ENCODE results near the gene LRRC10B.
A peak's percentile ranks its signal among the peaks of the same experiment; 100 is the strongest.

The LRRC10B gene

DNA sequence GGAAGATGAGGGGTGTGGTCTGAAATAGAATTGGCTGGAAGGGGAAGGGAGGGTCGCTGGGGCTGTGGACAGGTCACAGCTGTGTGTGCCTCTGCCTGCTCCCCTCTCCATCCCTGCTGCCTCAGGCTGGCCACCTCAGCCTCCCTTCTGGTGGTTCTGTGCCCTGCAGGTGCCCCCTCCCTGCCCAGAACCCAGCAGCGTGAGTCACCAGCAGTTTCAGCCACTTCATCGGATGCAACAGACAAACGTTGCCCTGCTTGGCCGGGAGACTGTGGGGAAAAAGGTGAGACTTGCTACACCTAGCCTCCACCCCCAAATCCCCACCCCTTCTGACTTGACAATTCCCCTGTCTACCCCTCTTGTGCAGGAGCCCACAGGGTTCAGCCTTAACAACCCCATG, 21.8 kb upstream of the LRRC10B start:
- DNase-seq (ENCODE audit: low read depth, low spot score): no peak

DNA sequence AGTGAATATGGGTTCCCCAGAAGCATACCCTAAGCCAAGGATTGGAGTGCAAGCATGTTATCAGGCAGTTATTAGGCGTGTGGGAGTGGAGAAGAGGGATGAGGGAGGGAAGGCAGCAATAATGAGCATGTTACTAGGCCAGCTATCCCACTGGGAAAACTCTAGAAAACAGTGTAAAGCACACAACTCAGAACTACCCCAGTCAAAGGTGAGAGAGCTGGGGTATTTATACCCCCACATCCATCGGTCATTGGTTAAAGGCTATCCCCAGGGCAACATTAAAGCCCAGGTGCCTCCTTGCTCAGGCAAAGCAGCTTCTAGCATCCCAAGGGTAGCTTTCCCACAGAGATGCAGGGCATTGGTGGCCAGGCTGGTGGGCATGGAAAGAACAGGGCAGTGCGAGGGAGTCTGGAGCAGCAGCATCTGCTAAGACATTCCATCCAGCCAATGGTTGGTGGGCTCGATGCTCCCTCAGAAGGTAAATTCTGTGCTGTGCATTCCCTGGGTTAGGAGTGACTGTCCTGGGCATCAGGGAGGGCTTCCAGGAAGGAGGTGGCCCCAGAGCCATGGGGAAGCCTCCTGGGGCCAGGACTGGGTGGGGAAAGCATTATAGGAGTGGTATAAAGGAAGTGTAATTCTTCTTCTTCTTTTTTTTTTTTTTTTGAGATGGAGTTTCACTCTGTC, 21.1 kb upstream of the LRRC10B start:
- DNase-seq (ENCODE audit: low read depth, low spot score): no peak

DNA sequence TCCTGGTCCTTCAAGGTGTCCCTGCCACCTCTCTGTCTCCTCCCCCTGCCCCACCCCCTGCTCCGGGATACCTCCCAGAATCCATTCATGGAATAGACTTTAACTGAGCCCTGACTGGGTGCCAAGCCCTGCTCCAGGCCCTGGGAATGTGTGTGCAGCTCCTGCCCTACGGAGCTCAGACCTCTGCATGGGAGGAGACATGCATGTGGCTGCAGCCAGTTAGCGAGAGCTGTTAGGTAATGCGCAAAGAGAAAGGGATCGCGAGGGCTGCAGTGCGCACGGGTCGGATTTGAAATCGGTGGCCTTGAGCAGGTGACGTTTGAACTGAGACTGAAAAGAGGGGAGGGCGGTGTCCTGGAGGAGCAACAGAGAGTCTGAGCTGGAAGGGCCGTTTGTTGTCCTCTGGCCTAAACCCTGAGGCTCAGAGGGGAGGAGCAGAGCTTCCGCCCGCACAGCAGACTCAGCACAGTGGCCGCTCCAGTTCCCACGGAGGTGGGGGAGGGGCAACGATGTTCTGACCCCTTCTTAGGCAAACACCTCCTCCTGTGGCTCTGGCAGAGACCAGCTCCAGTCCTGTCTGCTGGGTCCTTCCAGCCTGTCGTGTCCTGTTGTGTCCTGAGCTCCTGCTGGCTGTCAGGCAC, 19.8 kb upstream of the LRRC10B start:
- no peak for DNase-seq (ENCODE audit: low read depth, low spot score)

DNA sequence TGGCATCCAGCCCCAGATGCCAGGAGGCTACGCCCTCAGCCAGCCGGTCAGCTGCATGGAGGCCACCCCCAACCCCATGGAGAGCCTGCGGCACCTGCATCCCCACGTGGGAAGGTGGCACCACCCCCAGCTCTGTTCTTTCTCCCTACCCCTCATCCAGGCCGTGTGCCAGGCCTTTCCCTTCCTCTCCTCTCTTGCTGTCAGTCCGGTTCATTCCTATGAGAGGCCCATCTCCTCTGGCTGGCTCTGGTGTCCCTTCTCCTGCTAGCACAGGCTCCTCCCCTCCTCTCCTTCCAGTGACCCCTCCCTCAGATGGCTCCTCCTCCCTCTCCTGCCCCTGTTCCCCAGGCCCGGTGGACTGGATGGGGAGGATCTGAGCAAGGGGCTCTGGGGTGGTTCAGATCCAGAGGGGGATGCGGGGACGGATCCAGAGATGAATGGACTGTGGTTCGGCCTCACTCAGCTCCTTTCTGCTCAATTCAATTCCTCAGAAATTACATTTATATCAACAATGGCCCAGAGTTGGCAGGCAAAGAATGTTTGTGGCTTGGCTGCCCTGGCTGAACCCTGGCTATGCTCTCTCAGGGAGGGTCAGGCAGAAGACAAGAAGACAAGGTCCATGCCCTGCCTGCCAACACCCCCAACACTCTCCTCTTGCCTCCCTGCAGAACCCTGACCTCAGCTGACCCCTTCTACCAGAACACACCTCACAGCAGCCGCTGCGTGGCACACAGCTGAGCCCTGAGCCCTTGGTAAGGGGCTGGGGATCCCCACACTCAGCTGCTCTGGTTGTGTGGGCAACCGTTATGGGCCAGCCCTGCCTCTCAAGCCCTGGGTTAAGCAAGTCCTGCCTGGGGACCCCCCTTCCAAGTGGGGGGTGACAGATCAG, 18.5 kb upstream of the LRRC10B start:
- no peak for DNase-seq (ENCODE audit: low read depth, low spot score)

DNA sequence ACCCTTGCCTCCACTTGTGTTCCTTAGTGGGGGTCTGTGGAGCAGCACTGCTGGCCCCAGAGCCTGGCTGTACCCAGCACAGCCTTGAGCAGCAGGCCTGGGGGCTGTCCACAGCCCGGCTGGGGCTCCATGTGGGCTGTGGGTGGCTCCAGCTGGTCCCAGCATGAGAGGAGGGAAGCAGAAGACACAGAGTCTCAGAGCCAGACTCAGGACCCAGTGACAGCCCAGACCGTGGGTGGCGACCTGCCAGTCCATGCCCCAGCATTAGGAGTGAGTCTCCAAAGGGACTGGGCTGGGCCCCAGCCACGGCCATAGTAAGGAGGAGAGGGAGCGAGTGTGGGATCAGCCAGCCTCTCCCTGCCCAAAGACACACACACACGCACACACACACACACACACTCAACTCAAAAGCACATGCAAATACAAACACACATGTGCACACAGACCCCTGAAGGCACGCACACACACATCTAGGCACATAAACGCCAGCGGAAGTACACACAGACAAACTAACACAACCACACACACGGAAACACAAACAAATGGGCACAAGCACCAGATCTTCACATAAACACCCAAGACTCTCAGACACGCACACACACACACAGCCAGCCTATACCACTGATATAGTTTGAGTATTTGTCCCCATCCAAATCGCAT, 16.7 kb upstream of the LRRC10B start:
- DNase-seq (ENCODE audit: low read depth, low spot score): no peak

DNA sequence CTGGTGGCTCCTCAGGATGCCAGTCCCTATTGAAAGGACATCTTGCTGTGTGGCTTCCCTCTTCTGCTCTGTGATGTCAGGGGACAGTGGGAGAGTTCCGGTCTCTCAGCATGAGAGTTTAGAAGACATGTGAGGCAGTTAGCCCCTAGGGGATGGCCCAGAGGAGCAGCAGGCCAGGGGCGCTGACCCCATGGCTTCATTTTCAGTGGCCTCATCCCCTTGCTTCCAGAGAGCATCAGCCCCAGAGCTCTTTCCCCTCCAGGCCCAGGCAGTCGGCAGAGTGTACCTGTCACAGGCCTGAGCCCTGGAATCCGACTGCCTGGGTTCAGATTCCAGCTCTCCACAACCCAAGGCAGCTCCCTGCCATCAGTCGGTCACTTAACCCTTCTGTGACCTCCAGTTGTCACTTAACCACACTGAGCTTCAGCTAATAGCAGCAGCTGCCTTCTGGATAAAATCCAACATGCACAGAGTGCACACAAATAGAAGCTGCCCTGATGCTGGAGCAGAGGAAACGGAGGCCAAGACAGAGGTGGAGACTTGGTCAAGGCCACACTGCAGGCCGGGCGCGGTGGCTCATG, 14.1 kb upstream of the LRRC10B start:
- no peak for DNase-seq (ENCODE audit: low read depth, low spot score)

DNA sequence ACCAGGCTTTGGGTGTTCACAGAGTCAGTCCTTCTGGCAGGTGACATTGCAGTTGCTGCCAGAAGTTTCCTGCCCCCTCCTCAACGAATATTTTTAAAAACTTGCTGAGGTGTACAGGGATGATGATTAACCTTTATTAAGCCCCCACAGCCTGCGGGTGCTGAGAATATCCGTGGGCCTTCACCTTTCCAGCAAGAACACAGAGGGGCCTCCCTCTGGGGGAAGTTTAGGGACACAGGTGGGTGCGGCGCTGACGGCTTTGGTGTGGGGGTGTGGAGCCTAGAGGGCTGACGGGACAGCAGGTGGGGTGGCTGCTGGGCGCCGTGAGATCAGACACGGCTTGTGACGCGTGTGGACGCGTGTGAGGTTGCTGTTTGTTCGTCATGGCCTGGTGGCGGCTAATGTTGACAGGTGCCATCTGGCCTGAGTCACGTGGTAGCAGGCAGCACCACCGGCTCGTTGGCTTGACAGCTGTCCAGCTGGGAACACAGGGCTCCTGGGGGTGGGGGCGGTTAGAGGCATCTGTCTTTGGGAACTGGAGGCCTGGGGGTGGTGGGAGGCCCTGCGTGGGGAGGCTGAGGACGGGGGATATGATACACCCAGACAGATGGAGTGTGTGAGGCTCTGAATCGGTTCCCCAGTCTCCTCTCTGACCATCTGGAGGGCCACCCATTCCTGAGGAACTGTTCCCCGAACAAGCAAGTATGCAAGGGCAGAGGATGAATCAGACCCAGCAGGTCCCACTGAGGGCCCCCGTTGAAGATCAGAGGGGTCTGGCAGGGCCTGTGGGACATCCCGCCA, 12.5 kb upstream of the LRRC10B start:
- no peak for DNase-seq (ENCODE audit: low read depth, low spot score)

DNA sequence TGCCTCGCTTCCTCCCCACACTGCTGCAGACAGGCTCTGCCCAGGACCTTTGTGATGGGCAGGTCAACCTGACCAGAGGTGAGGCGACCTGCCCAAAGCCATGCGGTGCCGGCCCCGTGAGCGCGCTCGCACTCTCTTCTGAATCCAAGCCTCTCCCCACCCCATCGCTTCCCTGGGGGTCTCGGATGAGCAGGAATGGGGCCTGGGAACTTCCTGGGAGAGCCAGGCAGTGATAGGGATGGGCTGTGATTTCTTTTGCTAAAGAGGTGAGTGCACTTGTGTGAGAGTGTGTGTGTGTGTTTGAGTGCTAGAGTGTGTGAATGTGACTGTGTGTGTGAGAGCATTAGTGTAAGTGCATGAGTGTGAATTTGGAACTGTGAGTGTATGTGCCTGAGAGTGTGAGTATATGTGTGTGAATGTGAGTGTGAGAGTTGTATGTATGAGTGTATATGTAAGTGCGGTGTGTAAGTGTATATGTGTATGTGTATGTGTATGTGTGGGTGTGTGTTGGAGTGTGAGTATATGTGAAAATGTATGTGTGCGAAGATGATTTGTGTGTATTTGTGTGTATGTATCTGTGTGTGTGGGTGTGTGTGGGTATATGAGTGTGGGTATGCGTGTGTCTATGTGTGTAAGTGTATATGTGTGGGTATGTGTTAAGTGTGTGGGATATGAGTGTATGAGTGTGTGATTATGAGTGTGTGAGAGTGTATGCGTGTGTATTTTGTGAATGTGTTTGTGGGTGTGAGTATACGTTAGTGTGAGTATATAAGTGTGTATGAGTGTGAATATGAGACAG, 11.7 kb upstream of the LRRC10B start:
- DNase-seq (ENCODE audit: low read depth, low spot score): no peak

DNA sequence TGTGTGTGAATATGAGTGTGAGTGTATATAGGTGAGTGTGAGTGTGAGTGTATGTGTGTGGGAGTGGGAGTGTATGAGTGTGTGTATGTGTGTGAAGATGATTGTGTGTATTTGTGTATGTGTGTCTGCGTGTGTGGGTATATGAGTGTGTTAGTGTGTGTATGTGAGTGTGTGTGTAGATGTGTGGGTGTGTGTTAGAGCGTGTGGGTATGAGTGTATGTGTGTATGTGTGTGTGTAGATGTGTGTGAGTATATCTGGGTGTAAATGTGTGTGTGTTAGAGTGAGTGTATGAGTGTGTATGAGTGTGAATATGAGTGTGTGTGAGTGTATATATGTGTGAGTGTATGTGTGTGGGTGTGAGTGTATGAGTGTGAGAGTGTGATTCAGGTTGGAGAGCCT, 11.1 kb upstream of the LRRC10B start:
- no peak for DNase-seq (ENCODE audit: low read depth, low spot score)

DNA sequence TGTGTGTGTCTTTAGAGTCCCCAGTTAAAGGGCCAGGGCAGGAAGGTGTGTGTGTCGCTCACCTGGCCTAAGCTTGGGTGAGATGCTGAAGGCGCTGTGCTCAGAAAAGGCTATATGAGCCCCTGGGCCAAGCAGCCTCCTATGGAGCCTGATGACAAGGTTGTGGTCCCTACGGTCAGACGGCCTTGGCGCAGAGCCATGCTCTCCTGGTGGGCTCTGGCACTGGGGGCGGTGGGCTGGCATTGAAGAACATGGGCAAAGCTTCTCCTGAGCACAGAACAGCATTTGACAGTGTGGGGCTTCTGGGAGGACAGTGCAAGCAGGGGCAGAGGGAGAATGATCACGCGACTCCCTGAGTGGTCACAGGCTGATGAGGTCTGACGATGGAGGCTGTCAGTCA, 10.7 kb upstream of the LRRC10B start:
- DNase-seq (ENCODE audit: low read depth, low spot score): no peak

DNA sequence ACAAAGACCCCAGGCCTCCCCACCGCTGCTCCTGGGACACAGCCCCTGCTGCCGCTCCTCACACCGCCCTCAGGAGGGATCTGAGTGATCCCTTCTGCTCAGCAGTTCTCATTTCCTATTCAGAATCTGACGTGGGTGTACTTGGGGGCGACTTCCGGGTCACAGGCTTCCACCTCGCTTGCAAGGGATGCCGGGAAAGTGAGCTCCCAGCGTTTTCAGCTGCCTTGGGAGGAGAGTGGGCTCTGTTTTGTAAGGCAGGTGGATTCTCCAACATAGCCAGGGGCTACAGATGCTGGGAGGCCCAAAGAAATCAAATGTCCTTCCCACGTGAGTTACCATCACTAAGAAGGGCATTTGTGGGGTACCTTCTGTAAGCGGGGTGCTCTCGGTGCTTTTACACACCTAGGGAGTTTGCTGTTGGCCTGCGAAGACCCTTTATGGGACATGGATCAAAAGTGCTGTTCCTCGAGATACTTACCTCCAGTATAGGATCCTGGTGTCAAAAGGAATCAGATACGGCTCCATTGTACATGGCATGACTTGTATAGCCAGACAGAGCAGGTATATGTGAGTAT, 9.7 kb upstream of the LRRC10B start:
- DNase-seq (ENCODE audit: low read depth, low spot score): no peak

DNA sequence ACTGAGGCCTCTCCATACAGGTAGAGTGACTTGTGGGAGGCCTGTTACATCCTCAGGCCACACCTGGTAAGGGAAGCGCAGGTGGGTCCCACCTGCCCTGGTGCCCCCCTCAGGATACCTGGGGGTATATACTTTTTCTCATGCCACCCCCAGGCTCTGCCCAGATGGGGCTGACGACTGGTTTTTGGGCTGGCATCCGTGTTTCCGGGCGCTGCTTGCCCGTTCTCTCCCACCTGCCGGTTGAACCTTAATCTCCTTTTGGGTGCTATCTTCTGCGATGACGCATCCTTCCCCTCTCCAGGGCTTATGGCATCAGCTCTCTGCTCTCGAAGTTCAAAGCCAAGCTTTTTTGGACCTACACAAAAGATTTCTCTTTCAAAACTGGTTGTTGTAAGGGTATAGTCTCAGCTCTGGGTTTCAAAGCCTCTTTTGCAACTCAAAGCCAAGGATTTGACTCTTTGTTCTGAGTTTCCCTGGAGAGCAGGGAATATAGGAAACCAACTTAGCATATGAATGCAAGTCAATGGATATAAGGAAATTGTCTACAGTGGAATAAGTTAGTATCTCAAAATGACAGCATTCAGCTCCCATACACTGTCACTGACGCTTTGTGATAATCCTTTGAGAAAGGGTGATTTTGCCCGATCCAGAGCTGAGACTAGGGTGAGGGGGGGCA, 8.6 kb upstream of the LRRC10B start:
- peak; percentile 88 for DNase-seq (ENCODE audit: low read depth, low spot score)

DNA sequence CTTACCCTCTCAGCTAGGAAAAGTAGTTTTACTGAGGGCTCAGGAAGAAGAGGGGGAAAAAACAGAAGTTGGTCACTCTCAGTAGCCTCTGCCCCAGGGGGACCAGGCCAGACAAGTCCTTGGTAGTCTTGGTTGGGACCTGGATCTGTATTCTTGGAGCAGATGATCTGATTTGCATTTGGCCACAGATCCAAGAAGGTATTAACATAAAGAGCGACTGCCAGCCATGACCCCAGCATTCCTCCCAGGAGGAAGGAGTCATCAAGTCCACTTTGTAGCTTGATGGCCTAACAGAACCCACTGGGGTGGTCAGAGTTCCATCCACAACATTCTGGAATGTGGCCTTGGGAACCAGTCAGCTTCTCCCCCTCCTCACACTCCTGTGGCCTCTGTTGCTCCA, 6.0 kb upstream of the LRRC10B start:
- DNase-seq (ENCODE audit: low read depth, low spot score): no peak

DNA sequence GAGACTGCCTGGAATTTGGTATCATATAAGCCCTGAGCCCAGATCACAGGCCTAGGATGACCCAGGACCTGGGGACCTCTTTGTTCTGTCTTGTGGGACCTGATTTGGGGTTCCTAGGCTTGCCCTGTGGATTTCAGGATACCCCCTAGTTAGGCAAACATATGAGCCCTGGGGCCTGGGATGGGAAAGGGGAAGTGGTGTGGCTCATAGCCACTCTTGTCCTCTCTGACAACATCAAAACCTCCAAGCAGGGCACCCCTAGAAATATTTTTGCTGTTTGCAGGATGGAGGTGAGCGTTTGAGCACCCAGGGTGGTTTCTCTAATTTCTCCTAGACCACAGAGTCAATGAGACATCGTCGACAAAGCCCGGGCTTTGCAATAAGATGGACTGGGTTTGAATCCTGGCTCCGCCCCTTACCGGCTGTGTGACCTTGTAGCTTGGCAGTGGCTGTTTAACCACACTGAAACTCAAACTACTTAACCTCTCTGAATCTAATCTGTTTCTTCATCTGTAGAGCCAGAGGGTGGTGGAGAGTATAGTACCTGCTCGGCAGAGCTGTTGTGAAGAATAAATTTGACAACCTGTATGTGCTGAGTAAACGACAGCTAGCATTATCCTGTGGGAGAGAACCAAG, 5.3 kb upstream of the LRRC10B start:
- DNase-seq (ENCODE audit: low read depth, low spot score): no peak

DNA sequence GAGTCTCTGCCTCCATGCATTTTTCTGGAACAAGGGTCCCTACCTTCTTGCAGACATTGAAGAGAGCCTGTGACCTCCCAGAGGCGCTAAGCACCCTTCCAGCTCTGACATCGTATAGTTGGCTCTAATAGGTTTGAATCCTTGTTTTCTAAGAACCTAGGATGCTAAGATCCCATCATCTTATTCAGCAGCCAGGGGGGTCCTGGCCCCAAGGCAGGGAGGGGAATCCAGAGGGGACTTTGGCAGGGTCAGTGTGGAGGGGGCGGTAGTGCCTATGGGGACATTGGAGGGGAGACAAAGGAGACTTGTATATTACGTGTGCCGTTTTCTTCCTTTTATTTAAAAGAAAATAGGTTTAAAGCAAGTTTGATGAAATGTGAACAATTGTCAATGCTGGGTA, 3.4 kb upstream of the LRRC10B start:
- DNase-seq (ENCODE audit: low read depth, low spot score): no peak

DNA sequence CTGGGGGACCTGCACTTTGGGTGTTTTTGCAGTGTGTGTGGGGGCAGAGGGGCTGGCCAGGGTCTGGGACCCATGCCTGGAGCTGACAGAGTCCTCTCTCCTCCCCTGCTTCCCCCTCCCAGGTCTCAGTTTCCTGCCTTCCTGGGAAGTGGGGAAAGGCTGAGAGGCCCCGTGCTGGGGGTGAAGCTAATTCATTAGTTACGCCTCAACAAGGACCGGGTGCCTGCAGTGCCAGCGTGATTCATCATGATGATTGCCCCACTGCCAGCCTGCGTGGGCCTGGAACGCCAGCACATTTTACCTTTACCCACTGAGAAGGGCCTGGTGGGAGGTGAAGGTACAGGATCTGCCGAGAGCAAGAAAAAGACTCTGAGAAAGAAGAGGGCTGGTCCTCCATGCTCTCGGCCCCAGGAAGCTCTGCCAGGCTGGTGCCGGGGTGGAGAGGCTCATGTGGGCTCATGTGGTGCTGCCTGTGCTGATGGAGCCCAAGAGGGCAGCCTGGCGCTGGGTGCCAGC, 2.9 kb upstream of the LRRC10B start:
- DNase-seq (ENCODE audit: low read depth, low spot score): no peak

DNA sequence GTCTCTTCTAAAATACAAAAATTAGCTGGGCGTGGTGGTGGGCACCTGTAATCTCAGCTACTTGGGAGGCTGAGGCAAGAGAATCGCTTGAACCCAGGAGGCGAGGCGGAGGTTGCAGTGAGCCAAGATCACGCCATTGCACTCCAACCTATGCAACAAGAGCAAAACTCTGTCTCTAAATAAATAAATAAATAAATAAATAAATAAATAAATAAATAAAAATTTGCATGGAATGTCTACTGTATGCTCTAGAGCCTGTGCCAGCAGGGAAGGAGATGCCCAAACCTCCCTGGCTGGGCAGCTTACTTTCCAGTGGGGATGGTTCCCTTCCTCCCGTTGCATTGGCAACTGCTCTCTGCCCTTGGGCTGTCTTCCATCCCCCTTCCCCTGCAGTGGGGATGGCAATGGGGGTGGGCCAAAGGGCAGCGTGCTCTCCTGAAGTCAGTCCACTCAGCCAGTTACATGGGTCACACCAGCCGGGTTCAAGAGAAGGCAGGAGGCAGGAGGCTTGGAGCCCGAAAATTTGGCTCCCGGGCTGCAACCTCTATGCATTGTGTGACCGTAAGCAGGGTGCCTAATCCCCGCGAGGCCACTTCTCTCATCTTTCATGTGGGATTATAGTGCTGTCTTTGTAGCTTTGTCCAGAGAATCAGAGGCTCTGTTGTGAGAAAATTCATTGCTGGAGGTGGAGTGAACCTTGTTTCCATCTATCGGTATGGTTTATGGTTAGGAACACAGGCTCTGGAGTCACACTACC, 1.4 kb upstream of the LRRC10B start:
- DNase-seq (ENCODE audit: low read depth, low spot score): no peak
